Kidney epithelial cell (primary cell): ENCODE results near the gene WNT7B. TPM values are rescaled to one million over a fixed set of nuclear protein-coding genes. Genes with fewer than 3 reads are reported as not detected.

Experiments
- DNase-seq: peaks from one replicate; pipeline ENCODE4 v3.0.0-alpha.2; 2010; ENCODE audit warnings: low read depth
- H3K27me3 ChIP-seq: 2 replicates; pipeline ENCODE4 v1.6.0; 2011; ENCODE audit warnings: low read length; ENCODE audit not compliant: control insufficient read depth, insufficient read depth
- H3K36me3 ChIP-seq: 2 replicates; pipeline ENCODE4 v1.5.1; 2011; ENCODE audit warnings: low read length; ENCODE audit not compliant: control insufficient read depth, insufficient read depth
- H3K4me3 ChIP-seq: 2 replicates; pipeline ENCODE4 v1.5.1; 2011; ENCODE audit warnings: low read depth, mild to moderate bottlenecking, control low read depth, low read length
- total RNA-seq: library from RNA; depleted of rRNA; stranded (reverse); fragments of >200 nt; gene quantifications from 2 replicates; pipeline ENCODE4 v1.2.3, GENCODE V29; 2015
- TF ChIP-seq, protein P1 (sequence below): IDR thresholded peaks from 2 replicates; pipeline ENCODE4 v1.5.1; 2011; ENCODE audit warnings: mild to moderate bottlenecking, moderate library complexity, low read length, control low read depth, inconsistent platforms; ENCODE audit not compliant: insufficient read depth, poor library complexity, severe bottlenecking

The WNT7B gene
- total RNA-seq, 1 donor from 2014 or later, result 15.3 TPM

- H3K4me3 ChIP-seq, result no peak overlapping the region
- TF ChIP-seq, protein P1, sequence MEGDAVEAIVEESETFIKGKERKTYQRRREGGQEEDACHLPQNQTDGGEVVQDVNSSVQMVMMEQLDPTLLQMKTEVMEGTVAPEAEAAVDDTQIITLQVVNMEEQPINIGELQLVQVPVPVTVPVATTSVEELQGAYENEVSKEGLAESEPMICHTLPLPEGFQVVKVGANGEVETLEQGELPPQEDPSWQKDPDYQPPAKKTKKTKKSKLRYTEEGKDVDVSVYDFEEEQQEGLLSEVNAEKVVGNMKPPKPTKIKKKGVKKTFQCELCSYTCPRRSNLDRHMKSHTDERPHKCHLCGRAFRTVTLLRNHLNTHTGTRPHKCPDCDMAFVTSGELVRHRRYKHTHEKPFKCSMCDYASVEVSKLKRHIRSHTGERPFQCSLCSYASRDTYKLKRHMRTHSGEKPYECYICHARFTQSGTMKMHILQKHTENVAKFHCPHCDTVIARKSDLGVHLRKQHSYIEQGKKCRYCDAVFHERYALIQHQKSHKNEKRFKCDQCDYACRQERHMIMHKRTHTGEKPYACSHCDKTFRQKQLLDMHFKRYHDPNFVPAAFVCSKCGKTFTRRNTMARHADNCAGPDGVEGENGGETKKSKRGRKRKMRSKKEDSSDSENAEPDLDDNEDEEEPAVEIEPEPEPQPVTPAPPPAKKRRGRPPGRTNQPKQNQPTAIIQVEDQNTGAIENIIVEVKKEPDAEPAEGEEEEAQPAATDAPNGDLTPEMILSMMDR, result no peak
- H3K27me3 ChIP-seq, result no peaks in the 10 kb centered on the region
- no peaks in the 10 kb centered on the region for H3K36me3 ChIP-seq
- DNase-seq, result no peak
These were observed 15.1 kb downstream of the WNT7B start for GRCh38 chr22:45961679-45962433.

DNA sequence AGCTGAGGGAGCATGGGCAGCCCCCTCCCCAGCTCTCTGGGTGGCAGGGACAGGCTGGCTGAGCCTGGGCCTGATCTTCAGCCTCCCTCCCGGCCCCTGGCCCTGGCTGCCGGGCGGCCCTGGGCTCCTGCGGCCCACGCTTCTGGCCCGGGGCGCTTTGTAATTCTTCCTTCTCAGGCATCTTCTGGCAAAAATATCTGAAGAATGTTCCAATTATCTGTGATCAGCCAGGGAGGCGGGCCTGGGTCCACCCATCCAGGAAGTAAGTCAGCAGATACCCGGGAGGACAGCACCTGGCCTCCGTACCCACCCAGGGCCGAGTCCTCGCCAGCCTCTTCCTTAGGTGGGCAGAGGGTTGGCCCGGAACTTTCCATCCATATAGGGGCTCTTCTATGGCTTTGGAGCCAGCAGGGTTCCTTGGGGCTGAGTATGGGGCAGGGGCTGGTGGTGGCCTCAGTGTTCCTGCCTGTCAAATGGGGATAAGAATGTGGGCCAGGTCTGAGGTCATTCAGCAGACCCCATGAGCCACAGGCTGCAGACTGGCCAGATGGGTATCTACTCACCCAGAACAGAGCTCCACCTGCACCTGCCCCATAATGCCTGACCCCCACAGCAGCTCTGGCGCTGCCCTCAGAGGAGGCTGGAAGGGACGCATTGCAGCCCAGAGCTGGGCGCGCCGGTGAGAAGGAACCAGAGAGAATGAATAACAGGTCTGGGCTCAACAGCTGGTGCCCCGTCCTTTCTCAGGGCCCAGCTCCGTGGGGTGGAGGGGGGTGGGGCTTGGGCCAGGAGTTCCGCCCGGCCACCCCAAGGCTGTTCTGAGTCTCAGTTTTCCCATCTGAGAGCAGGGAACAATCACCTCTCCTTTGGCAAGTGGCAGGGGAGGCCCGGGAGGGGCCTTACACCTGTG, 16.2 kb downstream of the WNT7B start:
- TF ChIP-seq, protein P1, result no peak
- H3K27me3 ChIP-seq, result no peaks in the 10 kb centered on the region
- no peak overlapping the region for H3K4me3 ChIP-seq
- no peak for DNase-seq
- H3K36me3 ChIP-seq, result no peaks in the 10 kb centered on the region

DNA sequence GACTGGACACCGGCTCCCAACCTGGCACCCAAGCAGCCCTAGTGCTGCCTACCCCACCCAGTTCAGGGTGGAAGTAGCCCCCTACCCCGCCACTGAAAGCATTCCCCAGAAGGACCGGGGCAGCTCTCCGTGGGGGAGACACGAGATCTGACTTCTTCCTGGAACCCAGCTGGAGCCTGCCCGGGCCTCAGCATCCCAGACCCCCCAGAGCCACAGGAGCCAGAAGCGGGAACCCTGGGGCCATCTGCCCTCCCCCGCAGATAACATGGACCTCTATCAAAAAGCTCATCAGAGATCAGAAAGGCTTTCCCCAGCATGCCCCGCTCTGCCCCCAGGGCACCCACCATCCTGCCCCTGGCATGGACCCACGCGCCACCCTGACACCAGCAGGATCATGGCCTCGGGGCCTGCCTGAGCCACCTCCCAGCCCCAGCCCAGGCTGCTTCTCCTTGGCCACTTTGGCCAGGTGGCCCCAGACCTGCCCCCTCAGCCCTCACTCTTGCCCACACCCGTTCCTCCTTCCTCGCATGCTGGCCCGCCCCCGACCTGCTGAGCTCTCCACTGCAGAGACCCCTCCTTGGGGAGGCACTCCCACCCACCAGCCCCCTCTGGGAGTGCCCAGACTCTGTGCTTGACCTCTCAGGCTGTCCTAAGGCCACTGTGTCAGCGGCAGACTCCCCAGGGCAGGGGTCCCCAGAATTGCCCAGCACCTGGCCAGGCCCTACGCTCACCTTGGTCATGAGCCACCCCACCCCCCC, 17.1 kb downstream of the WNT7B start:
- H3K36me3 ChIP-seq, result no peaks in the 10 kb centered on the region
- no peak for DNase-seq
- no peaks in the 10 kb centered on the region for H3K27me3 ChIP-seq
- TF ChIP-seq, protein P1, result no peak
- H3K4me3 ChIP-seq, result no peak overlapping the region

DNA sequence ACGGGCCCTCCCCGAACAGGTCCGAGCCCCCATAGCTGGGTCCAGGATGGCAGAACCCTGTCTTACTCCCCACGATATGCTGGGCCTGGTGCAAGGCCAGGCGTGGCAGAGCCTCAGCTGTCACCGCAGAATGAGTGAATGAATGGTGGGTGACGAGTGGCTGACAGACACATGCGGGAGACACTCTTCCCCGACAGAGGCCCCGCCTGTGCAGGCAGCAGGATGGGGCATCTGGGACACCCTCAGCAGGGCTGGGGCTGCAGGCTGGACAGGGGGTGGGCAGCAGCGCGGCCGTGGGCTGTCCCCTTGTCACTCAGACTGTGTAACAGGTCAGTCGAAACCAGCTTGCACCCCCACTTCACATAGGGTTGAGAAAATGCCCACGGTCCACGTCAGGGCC, 18.0 kb downstream of the WNT7B start:
- no peak for DNase-seq
- Histone ChIP-seq H3K27me3 (no peaks in the 10 kb centered on the region), H3K36me3 (no peaks in the 10 kb centered on the region), H3K4me3 (no peak overlapping the region)
- TF ChIP-seq, protein P1, result no peak

DNA sequence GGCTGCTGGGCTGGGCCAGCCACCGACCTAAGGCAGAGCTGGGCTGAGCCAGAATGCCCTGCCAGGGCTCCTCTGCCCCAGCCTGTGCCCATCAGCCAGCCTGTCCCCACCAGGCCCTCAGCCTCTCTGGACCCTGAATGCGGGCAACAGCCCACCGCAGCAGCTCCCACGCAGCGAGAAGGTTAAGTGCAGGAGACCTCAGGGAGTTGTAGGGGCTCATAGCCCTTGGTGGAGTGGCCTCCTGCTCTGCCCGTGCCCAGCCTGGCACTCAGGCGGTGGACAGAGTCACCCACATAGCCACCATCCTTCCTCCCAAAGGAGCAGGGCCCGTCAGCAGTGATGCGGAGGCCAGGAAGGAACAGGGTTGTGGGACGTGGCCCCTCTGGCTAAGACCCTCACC, 19.1 kb downstream of the WNT7B start:
- TF ChIP-seq, protein P1, result no peak
- Histone ChIP-seq H3K4me3 (no peak overlapping the region), H3K27me3 (no peaks in the 10 kb centered on the region), H3K36me3 (no peaks in the 10 kb centered on the region)
- no peak for DNase-seq
